ENCODE results near the gene EIF2S3B.

EIF2S3B gene

GRCh38 chr12:10554756-10555481 is 49.2 kb downstream of the EIF2S3B start:
- no peak for DNase-seq (ENCODE audit: low read depth)

GRCh38 chr12:10557329-10557728 is 51.6 kb downstream of the EIF2S3B start:
- no peak for DNase-seq (ENCODE audit: low read depth)

- DNase-seq (ENCODE audit: low read depth), result no peak
Measured at GRCh38 chr12:10557766-10558165, 52.1 kb downstream of the EIF2S3B start.
